HT1080 (cell line): Measurements from ENCODE around the gene MAP3K10. TPM values are rescaled to one million over a fixed set of nuclear protein-coding genes. Genes with fewer than 3 reads are reported as not detected.

ENCODE experiments used
- DNase-seq: peaks from one replicate; pipeline ENCODE4 v3.0.0-alpha.2; 2015; ENCODE audit warnings: low read depth
- total RNA-seq: library from RNA; depleted of rRNA; stranded (reverse); fragments of >200 nt; shearing (Covaris generic); gene quantifications from 2 replicates; pipeline ENCODE4 v1.2.3, GENCODE V29; 2014; rRNA removed

MAP3K10 gene
- total RNA-seq, 1 experiment from 2014 or later: 8.0 TPM

DNA sequence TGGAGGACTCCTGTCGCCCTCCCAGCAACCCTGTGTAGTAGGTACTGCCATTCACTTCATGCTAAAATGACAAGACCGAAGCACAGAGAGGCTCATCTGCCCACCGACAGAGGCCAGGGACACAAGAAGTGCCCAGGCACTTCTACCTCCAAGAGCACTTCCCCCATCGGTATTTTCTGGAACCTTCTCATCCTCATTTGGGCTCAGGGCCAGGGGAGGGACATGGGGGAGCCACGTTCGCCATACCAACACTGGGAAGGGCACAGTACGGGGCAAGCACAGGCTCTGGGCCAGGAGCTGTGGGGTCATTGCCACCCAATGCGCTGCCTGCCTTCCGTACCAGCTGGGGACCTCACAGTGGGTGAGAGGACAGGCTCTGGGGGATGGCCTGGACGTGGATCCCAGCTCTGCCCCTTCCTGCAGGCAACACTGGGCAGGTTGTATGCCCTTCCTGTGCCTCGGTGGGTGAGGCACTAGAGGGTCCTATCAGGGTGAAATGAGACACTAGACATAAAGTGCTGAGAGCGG, 56.6 kb downstream of the MAP3K10 start:
- DNase-seq: no peak

DNA sequence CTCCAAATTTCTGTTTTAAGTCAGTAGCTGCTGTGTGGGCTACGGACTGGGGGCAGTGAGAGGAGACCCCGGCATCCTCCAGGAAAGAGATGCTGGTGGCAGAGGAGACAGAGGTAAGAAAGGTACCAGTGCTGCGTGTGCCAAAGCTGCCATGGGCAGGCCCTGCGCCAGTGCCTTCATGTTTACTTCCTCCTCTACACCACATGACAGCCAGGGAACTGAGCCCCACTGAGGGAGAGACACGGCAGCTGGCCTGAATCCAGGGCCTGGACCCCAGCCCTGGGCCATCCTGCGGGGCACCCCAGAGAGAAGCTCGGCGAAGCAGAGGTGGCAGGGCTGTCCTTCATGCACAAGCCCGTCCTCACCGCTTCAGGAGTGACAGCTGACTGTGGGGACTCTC, 58.0 kb downstream of the MAP3K10 start:
- DNase-seq: no peak

DNA sequence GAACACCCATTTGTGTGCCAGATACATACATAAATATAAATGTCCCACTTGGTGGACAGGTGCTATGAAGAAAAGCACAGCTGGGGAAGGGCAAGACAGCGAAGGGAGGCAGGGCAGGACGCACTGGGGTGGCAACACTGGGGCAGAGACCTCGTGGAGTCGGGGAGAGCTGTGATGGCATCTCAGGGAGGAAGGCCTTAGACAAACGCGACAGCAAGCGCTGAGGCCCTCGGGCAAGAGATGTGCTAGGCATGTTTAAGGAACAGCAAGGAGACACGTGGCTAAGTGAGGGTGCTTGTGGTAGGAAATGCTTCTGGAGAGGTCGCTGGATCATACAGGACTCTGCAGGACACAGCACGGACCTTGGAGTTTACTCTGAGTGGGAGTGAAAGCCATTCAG, 58.6 kb downstream of the MAP3K10 start:
- DNase-seq: no peak

DNA sequence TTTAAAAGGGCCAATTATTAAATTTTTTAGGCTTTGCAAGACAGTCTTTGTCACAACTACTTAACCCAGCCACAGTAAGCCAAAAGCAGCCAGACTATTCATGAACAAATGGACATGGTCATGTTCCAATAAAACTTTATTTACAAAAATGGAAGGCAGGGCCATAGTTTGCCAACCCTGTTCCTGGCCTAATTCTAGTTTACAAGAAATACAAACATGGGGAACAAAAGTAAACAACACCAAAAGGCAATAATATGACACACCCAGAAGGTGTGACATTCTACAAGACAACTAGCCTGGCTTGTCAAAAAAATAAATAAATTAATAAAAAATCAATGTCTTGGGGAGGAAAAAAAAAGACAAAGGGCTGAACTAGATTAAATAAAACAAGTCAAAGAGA, 60.0 kb downstream of the MAP3K10 start:
- no peak for DNase-seq

DNA sequence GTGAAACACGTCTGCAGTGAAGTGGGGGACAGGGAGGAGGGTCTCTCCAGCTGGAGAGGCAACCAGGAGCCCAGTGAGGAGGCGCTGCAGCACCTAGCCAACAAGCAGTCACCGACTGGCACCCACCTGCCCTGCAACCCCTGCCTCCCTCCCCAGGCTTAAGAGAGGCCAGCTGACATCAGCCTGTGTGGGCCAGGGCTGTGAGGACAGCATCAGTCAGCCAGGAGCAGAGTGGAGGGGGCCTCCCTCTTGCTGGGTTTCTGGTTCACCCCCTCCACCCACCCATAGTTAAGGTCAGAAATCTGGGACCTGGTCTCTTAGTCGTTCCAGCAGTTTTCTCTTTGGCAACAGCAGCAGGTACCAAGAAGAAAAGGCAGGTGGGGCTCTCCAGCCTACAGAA, 60.8 kb downstream of the MAP3K10 start:
- DNase-seq: no peak

DNA sequence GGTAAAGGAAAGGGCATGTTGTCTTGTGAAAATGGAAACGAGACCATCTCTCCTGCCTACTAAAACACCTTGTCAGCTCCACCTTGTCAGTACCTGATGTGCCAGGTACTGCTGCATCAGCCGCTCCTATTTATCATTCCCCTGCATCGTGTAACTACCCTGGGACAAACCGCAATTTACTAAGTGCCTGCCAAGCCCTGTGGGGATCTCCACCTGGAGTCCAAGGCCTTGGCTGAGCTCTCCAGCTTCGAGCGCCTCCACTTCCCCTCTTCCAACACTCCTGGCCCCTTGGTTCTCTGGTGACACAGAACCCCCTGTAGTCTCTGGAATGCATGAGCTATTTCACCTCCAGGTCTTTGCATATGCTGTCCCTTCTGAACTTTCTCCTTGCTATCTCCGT, 61.2 kb downstream of the MAP3K10 start:
- no peak for DNase-seq

DNA sequence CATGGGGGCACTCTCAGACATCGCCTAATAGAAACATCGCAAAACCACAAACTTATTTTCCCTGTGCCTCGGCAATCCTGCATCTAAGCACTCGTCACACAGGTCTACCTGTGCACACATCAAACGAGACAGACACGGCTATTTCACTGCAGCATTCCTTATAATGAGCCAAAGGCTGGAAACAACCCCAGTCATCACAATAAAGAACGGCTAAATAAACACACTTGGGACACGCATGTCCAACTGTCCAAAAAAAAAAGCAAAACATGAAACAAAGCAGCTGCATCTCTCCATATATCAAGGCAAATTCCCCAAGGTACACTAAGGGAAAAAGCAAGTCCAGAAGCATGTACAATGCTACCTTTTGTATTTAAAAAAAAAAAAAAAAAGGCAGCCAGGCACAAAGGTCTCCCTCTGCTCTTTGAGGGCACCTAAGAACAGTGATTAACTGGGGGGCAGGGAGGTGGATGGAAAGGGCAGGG, 62.4 kb downstream of the MAP3K10 start:
- no peak for DNase-seq

DNA sequence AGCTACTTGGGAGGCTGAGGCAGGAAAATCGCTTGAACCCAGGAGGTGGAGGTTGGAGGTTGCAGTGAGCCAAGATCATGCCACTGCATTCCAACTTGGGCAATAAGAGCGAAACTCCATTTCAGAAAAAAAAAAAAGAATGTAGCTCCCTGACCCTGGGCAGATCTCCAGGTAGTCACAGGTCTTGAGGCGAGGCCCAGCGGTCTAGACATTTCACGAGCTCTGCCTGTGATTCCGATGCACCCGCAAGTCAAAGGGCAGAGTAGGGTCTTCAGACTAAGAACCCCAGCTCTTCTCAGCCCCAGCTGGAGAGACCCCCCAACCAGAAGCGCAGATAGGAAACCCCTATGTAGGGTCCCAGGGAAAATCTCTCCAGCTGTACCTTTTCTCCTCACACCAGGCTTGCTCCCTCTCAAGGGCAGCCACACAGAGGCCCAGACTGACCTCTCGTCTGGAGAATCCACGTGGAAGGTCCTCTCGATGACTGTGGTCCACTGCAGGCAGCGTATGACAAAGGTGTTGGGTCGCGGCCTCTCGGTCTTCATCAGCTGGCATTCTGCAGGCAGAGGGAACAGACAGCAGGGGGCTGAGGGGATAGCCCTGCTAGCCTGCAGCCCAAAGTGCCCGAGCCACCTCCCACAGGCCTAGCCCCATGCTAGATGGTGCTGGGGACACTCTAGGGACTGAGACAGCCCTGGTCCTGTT, 63.6 kb downstream of the MAP3K10 start:
- DNase-seq: no peak

DNA sequence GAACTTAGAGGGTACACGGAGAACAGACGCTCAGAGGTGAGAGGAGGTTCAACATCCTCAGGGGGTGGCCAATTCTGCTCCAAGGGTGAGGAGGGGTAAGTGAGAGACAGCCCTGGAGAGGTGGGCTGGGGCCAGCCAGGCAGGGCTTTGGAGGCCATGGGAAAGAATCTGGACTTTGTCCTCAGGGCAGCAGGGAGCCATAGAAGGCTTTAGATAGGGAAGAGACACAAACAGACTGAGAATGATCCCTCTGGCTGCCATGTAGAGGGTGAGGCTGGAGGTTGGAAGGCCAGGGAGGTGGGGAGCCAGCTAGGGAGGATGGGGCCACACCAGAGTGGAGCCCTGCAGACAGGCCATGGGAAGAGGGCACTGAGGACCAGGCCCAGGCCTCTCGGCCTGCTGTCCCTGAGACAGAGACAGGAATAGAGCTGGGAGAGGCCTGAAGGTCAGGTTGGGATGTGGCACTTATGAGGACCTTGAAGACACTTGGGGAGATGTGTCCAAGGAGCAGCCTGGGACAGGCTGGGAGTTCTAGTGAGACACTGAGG, 64.5 kb downstream of the MAP3K10 start:
- DNase-seq: no peak

DNA sequence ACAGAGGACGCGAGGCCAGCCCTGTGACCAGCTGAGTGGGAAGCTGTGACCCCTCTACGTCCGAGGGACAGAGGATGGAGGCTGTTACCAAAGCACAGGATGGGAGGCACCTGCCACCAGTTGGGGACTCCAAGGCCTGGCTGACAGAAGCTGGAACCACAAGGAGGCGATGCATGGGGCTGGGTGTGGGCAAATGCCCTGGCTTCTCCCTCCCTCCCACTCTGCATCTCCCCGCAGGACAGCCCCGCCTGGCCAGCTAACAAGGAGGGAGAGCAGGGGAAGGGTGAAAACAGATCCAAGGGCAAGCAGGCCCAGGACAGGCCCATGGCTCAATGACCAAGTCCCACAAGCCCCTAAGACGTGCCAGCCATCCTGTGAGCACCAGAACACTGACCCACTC, 65.3 kb downstream of the MAP3K10 start:
- no peak for DNase-seq

DNA sequence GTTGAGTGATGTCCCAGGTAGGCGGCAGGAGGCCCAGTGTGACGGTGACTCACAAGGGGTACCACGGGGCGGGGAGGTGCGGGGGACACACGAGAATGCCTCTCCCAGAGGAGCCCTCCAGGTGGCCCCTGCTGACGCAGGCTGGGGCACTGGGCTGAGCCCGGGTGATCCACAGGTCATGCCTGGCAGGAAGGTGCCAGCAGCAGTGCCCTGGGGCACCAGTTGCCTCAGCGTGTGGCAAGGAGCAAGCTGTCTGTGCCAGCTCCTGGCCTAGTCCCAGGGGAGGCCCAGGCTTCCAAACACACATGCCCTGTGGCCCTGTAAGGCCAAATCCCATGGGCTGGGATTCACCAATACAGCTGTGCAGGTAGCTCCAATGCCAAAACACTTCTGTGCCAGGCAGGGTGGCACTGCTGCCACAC, 65.9 kb downstream of the MAP3K10 start:
- no peak for DNase-seq

DNA sequence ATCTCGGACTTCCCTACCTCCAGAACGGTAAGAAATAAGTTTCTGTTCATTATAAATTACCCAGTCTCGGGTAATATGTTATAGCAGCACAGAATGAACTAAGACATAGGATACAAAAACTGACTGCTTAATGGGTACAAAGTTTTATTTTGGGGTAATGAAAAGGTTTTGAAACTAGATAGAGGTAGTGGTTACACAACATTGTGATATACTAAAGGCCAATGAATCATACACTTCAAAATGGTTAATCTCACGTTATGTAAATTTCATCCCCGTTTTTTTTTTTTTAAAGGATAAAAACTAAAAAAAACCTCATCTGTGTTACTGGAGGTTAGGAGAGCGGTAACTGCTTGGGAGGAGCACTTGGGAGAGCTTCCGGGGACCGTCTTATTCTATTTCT, 70.4 kb downstream of the MAP3K10 start:
- DNase-seq: no peak

DNA sequence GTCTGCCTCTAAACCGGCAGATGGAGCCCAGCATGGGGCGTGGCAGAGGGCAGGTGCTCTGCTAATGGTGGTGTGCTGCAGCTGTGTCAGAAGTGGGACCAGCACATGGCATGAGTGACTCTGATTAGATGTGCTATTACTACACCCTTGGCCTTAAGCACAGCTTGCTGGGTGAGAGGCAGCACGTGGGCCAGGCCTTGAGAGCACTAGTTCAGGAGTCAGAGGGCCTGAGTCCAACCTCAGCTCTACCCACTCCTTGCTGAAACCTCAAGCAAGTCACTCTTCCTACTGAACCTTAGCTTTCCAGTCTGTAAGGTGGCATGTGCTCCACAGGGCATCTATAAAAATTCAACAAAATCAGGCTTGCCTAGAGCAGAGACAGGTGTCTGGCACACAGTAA, 71.2 kb downstream of the MAP3K10 start:
- no peak for DNase-seq

DNA sequence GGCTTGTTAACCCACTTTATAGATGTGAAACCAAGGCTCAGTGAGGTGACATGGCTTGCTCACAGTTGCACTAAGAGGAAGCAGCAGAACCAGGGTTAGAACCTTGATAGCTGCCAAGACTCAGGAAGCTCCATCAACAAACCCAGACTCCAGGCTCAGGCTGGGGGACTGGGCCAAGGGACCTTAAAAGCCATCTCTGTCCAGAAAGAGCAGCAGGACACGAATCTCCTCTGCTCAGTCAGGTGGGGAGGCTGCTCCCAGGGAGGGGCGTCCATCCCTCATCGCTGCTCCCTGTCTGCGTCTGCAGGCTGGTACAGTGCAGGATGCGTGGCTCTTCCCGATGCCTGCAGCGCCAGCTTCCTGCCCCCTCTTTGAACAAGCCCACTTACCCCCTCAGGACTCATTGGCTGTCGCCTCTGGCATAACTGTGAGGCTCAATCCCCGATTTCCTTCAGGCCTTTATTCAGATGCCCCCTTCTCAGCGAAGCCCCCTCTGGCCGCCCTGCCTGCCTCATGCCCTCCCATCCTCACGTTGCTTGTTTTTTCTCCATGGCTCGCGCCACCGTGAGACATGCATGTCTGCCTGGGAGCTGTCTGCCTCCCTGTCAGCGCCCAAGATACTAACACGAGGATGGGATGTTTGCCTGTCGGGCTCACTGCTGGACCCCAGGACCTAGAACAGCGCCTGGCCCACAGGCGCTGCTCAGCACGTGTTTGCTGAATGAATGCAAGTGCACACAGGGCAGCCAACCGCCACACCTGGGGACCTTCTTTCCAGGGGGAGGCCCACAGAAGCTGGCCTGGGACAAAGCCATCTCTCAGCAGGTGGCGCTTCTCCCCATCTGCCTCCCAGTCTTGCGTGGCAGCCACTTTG, 72.5 kb downstream of the MAP3K10 start:
- DNase-seq: no peak

DNA sequence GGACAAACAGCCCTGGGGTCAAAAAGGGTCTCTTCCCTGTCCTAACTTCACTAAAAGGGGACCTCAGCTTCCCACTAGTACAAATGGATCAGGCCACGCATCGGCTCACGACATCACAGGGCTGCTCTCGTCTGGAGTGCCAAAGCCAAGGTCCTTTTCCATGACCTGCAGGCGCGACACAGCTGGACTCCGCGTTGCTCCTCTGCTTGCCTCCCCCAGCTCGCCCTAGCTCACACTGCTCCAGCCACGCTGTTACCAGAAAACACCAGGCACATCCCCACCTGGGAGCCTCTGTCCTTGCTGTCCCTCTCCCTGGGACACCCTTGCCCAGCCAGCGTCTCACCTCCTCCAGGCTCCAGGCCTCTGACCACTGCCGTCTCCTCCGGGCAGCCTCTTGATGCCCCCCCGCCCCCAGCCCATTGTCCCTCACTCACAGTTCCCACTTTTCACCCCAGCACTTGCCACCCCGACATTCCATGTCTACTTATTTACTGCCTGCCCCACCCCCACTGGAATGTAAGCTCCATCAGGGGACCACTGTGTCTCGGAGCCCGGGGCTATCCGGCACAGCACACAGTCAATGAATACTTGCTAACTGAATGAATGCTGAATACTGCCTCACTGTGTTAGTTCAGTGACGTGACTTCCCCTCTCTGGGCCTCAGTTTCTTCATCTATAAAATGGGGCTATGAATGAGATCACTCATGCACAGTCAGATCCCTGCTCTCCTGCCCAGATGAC, 73.3 kb downstream of the MAP3K10 start:
- no peak for DNase-seq

Other genes starting within 250 kb of the MAP3K10 start
- gene PSMC4, start 220.3 kb upstream of the MAP3K10 start, total RNA-seq: 324 and 370 TPM in 2 replicates
- 0.97 and 1.8 TPM in 2 replicates for gene ZNF546, start 194.4 kb upstream of the MAP3K10 start, total RNA-seq
- gene ZNF780B, start 135.2 kb upstream of the MAP3K10 start, total RNA-seq: 7.2 and 10.6 TPM in 2 replicates
- 6.8 and 10.8 TPM in 2 replicates for gene ZNF780A, start 100.5 kb upstream of the MAP3K10 start, total RNA-seq
- 0.63 and 0.73 TPM in 2 replicates for gene TTC9B, start 27.0 kb downstream of the MAP3K10 start, total RNA-seq
- not detected in 2 replicates for gene CCNP, start 35.3 kb downstream of the MAP3K10 start, total RNA-seq
- 122 and 185 TPM in 2 replicates for gene AKT2, start 93.9 kb downstream of the MAP3K10 start, total RNA-seq
- gene C19orf47, start 157.0 kb downstream of the MAP3K10 start, total RNA-seq: 21.3 and 24.3 TPM in 2 replicates
- gene PLD3, start 157.3 kb downstream of the MAP3K10 start, total RNA-seq: 83.6 and 104 TPM in 2 replicates
- gene HIPK4, start 198.8 kb downstream of the MAP3K10 start, total RNA-seq: not detected in 2 replicates
- not detected in 2 replicates for gene PRX, start 222.0 kb downstream of the MAP3K10 start, total RNA-seq
- gene SERTAD1, start 234.6 kb downstream of the MAP3K10 start, total RNA-seq: 9.9 and 13.6 TPM in 2 replicates